GM10248 (cell line): ENCODE measurements around the gene CLPTM1.

Experiments
- CTCF ChIA-PET: fragments of 300-600 bp; sonication (Branson Sonifier 250); formaldehyde crosslinking; extraction: SDS; loops from one replicate; lab custom pipeline; 2021; ENCODE audit warnings: antibody characterized with exemption; lab: Yijun Ruan, JAX
- POLR2A ChIA-PET: fragments of 350-650 bp; sonication (Branson Sonifier 250); formaldehyde crosslinking; extraction: SDS; loops from one replicate; lab custom pipeline; 2020; ENCODE audit warnings: antibody characterized with exemption; lab: Yijun Ruan, JAX
- DNase-seq: peaks from one replicate; pipeline ENCODE4 v3.0.0; 2012; ENCODE audit errors: extremely low spot score
- CTCF ChIP-seq: IDR thresholded peaks from 2 replicates; pipeline ENCODE4 v1.5.1; 2012; ENCODE audit warnings: mild to moderate bottlenecking, low read depth; ENCODE audit errors: extremely low read depth, missing control alignments, control extremely low read depth

The CLPTM1 gene

GRCh38 chr19:45021971-45022370, 66.8 kb downstream of the CLPTM1 start:
- POLR2A ChIA-PET: interaction anchor here (0.6 kb wide), 1 partner anchor 10 kb away, joined by 5 read pairs; no protein-coding TSS in a partner anchor
- DNase-seq: no peak
- CTCF ChIA-PET: interaction anchor here (0.9 to 1.3 kb wide), 3 partner anchors 8 to 38 kb away, joined by 3 to 6 read pairs (median 3); no protein-coding TSS in a partner anchor
- no peak for TF ChIP-seq CTCF

GRCh38 chr19:45023048-45023447, 67.9 kb downstream of the CLPTM1 start:
- no peak for DNase-seq
- no peak for TF ChIP-seq CTCF
- POLR2A ChIA-PET: no interaction called here
- CTCF ChIA-PET: interaction anchor here (1.2 kb wide), 1 partner anchor 36 kb away, joined by 6 read pairs; no protein-coding TSS in a partner anchor

- POLR2A ChIA-PET: no interaction called here
- no peak for DNase-seq
- CTCF ChIA-PET: interaction anchor here (1.3 kb wide), 1 partner anchor 121 kb away, joined by 3 read pairs; no protein-coding TSS in a partner anchor
- TF ChIP-seq CTCF: no peak
Measured at GRCh38 chr19:45025264-45025663, 70.1 kb downstream of the CLPTM1 start.

- DNase-seq: no peak
- POLR2A ChIA-PET: no interaction called here
- CTCF ChIA-PET: interaction anchor here (1.2 to 2.4 kb wide), 5 partner anchors 11 to 38 kb away, joined by 4 to 9 read pairs (median 6); partner anchors contain the start of gene CLASRP
- no peak for TF ChIP-seq CTCF
Measured at GRCh38 chr19:45027371-45027770, 72.2 kb downstream of the CLPTM1 start.

- POLR2A ChIA-PET: interaction anchor here (1.0 kb wide), 1 partner anchor 640 kb away, joined by 3 read pairs; no protein-coding TSS in a partner anchor
- no peak for DNase-seq
- CTCF ChIA-PET: interaction anchor here (0.7 to 1.3 kb wide), 2 partner anchors 9 to 29 kb away, joined by 3 read pairs; no protein-coding TSS in a partner anchor
- TF ChIP-seq CTCF: no peak
Measured at GRCh38 chr19:45030825-45031224, 75.6 kb downstream of the CLPTM1 start.

GRCh38 chr19:45032421-45032820, 77.2 kb downstream of the CLPTM1 start:
- POLR2A ChIA-PET: interaction anchor here (0.6 kb wide), 1 partner anchor 11 kb away, joined by 5 read pairs; no protein-coding TSS in a partner anchor
- TF ChIP-seq CTCF: no peak
- no peak for DNase-seq
- CTCF ChIA-PET: interaction anchor here (1.3 kb wide), 1 partner anchor 15 kb away, joined by 3 read pairs; no protein-coding TSS in a partner anchor

GRCh38 chr19:45035755-45036154, 80.6 kb downstream of the CLPTM1 start:
- no peak for TF ChIP-seq CTCF
- no peak for DNase-seq
- POLR2A ChIA-PET: no interaction called here
- CTCF ChIA-PET: no interaction called here
